Stimulated activated naive CD8-positive, alpha-beta T cell treated with anti-CD3 and anti-CD28 coated beads, Interleukin-15, Interleukin-2, amounts not matched to agents 100 ng/mL and 50 ng/mL, for 24 hours (primary cell): ENCODE results near the gene FUT7.

ENCODE experiments used
- H3K27ac Mint-ChIP-seq: one replicate; pipeline ENCODE4 v1.8.0; 2021; ENCODE audit warnings: mild to moderate bottlenecking, mixed read lengths
- H3K27me3 Mint-ChIP-seq: one replicate; pipeline ENCODE4 v1.8.0; 2021; ENCODE audit warnings: mixed read lengths
- H3K36me3 Mint-ChIP-seq: one replicate; pipeline ENCODE4 v1.8.0; 2021; ENCODE audit warnings: low read depth, mixed read lengths
- H3K4me1 Mint-ChIP-seq: one replicate; pipeline ENCODE4 v1.8.0; 2021; ENCODE audit warnings: low read depth, mixed read lengths
- H3K4me3 Mint-ChIP-seq: one replicate; pipeline ENCODE4 v1.8.0; 2021; ENCODE audit warnings: mild to moderate bottlenecking, mixed read lengths
- H3K9me3 Mint-ChIP-seq: one replicate; pipeline ENCODE4 v1.8.0; 2021; ENCODE audit warnings: mixed read lengths

The FUT7 gene, protein sequence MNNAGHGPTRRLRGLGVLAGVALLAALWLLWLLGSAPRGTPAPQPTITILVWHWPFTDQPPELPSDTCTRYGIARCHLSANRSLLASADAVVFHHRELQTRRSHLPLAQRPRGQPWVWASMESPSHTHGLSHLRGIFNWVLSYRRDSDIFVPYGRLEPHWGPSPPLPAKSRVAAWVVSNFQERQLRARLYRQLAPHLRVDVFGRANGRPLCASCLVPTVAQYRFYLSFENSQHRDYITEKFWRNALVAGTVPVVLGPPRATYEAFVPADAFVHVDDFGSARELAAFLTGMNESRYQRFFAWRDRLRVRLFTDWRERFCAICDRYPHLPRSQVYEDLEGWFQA

DNA sequence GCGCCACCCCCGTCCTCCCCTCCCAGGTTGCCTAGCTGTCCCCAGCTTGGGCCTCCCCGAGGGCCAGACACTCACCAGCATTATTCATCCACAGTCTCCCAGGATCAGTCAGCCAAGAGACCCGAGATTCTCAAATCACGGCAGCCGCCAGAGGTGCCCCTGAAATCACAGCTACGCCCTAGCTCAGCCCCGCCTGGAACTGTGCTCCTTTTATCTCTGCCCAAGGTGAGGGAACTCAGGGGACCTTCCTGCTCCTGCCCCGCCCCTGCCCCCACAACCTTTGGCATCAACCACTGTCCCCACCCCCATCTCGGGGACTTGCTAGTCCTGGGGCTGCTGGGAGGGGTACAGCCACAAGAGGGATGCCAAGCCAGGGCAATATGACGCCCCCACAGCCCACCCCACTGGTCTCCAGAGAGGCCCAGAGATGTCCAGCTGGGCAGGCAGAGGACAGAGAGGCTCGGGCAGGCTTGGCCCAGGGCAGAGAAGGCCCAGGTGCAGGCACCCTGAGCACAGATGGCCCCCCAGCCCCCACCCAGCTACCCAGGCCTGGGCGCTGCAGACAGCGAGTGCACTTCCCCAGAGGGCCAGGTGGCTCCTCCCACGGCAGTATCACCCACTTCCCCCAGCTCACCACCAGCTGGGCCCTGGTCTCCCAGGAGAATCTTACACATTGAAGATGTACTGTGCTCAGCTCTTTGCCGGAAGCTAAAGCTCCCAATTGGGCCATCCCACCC is at the start of gene FUT7:
FUT7 (minus strand) TSS at position 185 of the 737 bp plus-strand sequence; CDS start at position 88, 97 bp downstream.
- Mint-ChIP-seq H3K27ac (no peak within 1 kb of the TSS), H3K4me1 (peaks cover 57% of the 10 kb centered on the region)

DNA sequence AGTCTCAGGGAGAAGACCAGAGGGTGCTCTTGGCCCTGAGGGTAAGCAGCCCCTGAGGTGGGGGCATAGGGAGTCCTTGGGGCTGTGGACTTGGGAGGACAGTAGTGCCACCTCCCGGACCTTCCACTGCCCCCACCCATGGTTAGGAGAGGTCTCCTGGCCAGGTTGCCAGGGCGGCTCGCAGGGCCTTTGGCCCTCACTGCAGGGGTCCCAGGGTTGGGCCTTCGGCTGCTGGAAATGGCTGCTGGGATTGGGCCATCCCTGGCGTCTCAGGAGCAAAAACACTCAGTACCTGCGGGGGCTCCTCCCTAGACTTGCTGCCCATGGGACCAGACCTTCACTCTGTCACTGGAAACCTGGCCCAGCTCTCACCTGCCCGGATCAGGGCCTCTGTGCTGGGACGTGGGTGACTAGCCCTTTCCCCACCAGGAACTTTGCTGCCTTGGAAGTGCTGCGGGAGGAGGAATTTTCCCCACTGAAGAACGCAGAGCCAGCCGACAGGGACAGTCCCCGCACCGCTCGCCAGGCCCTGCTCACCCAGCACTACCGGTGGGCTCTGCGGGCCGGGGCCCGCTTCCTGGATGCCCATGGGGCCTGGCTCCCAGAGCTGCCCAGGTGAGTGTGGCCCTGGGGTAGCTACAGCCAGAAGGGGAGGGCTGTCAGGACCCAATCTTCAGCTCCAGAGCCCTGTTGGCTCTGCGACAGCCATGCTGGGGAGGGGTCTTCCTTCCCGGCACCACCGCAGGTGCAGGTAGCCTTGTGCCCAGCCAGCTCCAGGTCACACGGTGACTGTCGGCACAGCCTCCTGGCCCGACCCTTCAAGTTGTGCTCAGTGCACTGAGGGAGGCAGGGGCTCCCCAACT is 48.6 kb upstream of the FUT7 start:
- H3K27me3 Mint-ChIP-seq: no peaks in the 10 kb centered on the region
- peaks cover 23% of the 10 kb centered on the region for H3K4me1 Mint-ChIP-seq
- peaks cover 5% of the 10 kb centered on the region for H3K36me3 Mint-ChIP-seq
- H3K27ac Mint-ChIP-seq: no peak overlapping the region
- H3K9me3 Mint-ChIP-seq: no peaks in the 10 kb centered on the region
- no peak overlapping the region for H3K4me3 Mint-ChIP-seq

More for the DNA sequence above, at the start of gene FUT7:
- Mint-ChIP-seq H3K27me3 (no peaks in the 10 kb centered on the region), H3K9me3 (no peaks in the 10 kb centered on the region), H3K36me3 (no peaks in the 10 kb centered on the region), H3K4me3 (peak within 1 kb of the TSS; percentile 47)

DNA sequence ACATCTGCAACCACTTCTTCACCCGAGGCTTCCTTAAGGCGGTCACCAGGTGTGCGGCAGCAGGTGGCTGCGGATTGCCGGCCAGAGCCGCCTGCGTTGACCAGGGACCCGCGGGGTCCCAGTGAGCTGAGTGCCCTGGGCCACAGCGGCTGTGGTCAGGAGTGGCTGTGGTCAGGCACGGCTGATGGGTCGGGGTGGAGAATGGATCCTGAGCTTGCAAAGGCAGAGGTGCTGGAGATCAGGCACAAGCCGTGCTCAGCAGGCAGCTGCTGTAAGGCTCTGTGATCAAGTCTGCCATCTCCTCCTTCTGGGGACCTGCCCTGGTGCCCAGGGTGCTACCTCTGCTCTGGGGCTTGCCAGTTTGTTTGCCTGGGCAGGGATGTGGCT is 47.5 kb upstream of the FUT7 start:
- Mint-ChIP-seq H3K27me3 (no peaks in the 10 kb centered on the region), H3K4me1 (peaks cover 14% of the 10 kb centered on the region), H3K4me3 (peak overlapping the region; percentile 3), H3K36me3 (peaks cover 5% of the 10 kb centered on the region), H3K9me3 (no peaks in the 10 kb centered on the region), H3K27ac (no peak overlapping the region)

DNA sequence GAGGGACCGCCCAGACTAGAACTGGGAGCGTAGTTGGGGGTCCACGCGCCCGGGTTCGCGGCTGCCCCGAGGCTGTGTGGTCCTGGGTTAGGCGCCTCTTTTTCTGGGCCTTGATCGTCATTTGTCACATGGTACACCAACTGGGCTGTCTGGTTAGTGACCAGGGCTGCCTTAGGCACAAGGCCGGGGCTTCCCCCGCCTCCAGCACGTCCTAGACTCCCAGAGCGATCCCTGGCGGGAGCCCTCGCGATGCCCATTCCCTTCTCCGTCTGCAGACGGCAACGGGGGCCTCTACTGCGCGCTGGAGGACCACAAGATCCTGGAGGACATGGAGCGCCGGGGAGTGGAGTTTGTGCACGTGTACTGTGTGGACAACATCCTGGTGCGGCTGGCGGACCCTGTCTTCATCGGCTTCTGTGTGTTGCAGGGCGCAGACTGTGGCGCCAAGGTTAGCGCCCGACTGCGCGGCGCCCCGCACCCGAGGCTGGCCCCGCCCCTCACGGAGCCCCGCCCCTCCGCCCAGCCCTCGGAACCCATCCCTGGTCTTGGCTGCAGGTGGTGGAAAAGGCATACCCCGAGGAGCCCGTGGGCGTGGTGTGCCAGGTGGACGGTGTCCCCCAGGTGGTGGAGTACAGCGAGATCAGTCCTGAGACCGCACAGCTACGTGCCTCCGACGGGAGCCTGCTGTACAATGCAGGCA is 47.0 kb upstream of the FUT7 start:
- Mint-ChIP-seq H3K4me3 (peak overlapping the region; percentile 74), H3K9me3 (no peaks in the 10 kb centered on the region), H3K27me3 (no peaks in the 10 kb centered on the region), H3K27ac (no peak overlapping the region), H3K36me3 (peaks cover 5% of the 10 kb centered on the region), H3K4me1 (peaks cover 11% of the 10 kb centered on the region)

DNA sequence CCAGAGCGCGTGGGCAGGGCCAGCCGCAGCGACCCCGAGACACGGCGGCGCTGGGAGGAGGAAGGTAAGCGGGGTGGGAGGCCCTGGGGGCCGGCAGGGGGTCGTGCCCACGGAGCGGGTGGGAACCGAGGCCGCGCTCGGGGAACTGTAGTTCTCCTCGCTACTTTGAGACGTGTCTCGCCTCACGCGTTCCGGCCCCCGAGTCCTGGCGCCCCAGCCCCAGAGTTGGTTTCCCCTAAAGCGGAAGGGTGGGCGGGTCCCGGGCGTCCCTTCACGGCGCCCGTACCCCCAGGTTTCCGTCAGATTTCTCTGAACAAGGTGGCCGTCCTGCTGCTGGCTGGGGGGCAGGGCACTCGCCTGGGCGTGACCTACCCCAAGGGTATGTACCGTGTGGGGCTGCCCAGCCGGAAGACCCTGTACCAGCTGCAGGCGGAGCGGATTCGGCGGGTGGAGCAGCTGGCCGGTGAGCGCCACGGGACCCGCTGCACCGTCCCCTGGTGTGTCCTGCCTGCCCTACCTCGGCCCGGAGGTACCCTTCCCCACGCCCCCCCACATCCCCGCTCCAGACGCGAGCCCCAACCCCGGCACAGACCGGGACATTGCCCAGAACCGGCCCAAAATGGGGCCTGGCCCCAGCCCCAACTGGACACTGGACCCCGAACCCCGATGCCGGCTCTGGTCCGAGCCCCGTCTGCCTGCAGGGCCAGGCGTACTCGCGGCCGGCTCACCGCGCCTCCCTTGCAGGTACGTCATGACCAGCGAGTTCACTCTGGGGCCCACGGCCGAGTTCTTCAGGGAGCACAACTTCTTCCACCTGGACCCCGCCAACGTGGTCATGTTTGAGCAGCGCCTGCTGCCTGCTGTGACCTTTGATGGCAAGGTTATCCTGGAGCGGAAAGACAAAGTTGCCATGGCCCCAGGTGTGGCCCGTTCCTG is 46.1 kb upstream of the FUT7 start:
- no peaks in the 10 kb centered on the region for H3K36me3 Mint-ChIP-seq
- no peaks in the 10 kb centered on the region for H3K27me3 Mint-ChIP-seq
- H3K4me1 Mint-ChIP-seq: peaks cover 3% of the 10 kb centered on the region
- H3K9me3 Mint-ChIP-seq: no peaks in the 10 kb centered on the region
- H3K27ac Mint-ChIP-seq: no peak overlapping the region
- peak overlapping the region; percentile 74 for H3K4me3 Mint-ChIP-seq

DNA sequence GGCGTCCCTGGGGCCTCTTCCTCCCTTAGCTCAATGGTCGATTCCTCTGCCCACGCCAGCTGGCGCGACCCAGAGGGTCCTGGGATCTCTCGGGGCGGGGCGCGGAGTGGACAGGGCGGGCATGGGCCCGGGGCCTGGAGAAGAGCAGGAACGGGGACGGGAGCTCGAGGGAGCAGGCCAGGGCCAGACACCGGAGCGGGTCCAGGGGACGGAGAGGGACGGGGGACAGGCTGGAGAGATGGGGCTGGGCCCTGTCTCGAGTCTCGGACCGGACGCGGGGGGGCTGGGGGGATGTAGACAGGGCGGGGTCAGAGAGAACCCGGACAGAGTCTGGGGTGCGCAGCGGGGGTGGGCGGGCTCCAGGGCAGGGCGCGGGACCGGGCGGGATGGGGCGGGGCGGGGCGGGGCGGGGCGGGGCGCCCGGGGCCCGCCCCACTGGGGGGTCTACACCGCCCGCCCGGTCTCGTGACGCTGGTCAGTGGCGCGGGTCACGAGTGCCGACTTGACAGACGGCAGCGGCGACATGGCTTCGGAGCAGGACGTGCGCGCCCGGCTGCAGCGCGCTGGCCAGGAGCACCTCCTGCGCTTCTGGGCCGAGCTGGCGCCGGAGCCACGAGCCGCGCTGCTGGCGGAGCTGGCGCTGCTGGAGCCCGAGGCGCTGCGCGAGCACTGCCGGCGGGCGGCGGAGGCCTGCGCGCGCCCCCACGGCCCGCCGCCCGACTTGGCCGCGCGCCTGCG is 45.3 kb upstream of the FUT7 start, which contains the start of gene UAP1L1:
UAP1L1 (plus strand) TSS at position 508 of the 738 bp plus-strand sequence; CDS start at position 524, 16 bp downstream.
- Mint-ChIP-seq H3K36me3 (no peaks in the 10 kb centered on the region), H3K4me3 (peak within 1 kb of the TSS; percentile 74), H3K27ac (no peak within 1 kb of the TSS), H3K9me3 (no peaks in the 10 kb centered on the region), H3K27me3 (no peaks in the 10 kb centered on the region), H3K4me1 (no peaks in the 10 kb centered on the region)

DNA sequence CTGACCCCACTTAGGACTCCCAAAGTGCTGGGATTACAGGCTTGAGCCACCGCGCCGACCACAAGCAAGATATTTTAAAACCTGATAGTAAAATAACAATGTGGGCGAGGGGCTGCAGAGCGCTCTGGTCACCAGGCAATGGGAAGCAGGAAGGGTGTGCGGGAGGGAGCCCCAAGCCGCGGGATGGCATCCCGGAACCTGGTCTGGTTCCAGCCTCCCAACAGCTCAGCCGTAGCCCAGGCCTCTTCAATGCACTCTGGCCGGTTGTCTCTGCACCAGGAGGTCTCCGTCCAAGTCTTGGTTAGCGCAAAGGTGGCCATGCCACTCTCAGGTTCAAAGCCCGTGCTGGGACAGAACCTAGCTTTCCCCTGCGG is 44.7 kb upstream of the FUT7 start:
- Mint-ChIP-seq H3K9me3 (no peaks in the 10 kb centered on the region), H3K27me3 (no peaks in the 10 kb centered on the region)

DNA sequence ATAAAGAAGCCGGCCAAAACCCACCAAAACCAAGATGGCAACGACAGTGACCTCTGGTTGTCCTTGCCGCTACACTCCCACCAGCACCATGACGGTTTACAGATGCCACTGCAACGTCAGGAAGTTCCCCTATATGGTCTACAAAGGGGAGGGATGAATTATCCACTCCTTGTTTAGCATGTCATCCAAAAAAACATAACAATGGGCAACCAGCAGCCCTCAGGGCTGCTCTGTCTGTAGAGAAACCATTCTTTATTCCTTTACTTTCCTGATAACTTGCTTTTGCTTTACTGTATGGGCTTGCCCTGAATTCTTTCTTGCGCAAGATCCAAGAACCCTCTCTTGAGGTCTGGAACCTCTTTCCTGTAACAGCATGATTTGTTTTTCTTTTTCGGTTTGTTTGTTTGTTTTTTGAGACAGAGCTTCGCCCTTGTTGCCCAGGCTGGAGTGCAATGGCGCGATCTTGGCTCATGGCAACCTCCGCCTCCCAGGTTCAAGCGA is 43.4 kb upstream of the FUT7 start:
- H3K4me1 Mint-ChIP-seq: peaks cover 7% of the 10 kb centered on the region
- H3K27me3 Mint-ChIP-seq: no peaks in the 10 kb centered on the region
- no peak overlapping the region for H3K27ac Mint-ChIP-seq
- H3K9me3 Mint-ChIP-seq: no peaks in the 10 kb centered on the region
- H3K4me3 Mint-ChIP-seq: no peak overlapping the region
- no peaks in the 10 kb centered on the region for H3K36me3 Mint-ChIP-seq

More for the DNA sequence above, 44.7 kb upstream of the FUT7 start:
- Mint-ChIP-seq H3K4me3 (peak overlapping the region; percentile 50), H3K36me3 (no peaks in the 10 kb centered on the region), H3K4me1 (no peaks in the 10 kb centered on the region), H3K27ac (no peak overlapping the region)

DNA sequence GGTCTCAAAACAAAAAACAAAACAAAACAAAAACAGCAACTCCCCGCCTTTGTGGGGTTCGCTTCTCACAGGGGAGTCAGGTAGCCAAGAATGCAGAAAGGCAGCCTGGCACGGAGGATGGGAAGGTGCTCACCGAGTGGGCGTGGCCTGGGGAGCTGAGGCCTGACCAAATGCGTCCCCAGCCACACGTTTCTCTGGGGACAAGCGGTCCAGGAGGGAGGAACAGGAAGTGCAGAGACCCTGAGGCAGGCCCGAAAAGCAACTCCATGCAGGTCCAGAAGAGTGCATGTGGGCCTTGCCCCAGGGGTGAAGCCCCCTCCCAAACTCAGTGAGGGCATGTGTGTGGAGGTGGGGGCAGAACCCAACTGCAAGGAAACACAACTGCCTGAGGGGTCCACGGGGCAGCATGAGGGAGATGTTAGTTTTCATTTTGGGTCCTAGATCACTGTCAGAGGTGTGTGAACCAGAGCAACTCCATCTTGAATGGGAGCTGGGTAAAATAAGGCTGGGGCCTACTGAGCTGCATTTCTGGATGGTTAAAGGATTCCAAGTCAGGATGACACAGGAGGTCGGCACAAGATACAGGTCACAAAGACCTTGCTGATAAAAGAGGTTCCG is 42.9 kb upstream of the FUT7 start:
- Mint-ChIP-seq H3K4me1 (peaks cover 7% of the 10 kb centered on the region), H3K36me3 (no peaks in the 10 kb centered on the region), H3K27ac (no peak overlapping the region), H3K27me3 (no peaks in the 10 kb centered on the region), H3K9me3 (no peaks in the 10 kb centered on the region), H3K4me3 (no peak overlapping the region)

DNA sequence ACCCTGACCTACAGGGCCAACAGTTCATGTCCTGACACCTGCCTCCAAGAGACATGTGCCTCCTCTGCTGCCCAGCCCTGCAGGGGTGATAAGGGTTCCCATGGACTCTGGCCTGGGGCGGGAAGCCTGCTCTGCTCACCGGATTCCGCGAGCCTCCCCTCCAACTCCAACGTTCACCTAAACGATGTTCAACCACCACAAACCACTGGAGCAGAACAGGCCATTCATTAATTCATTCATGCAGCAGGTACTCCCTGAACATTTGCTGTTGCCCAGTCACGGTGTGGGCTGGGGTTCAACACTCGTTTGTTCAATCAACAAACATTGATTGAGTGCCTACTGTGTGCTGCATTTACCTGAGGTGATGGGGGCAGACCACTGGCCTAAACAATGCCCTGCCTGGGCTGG is 42.1 kb upstream of the FUT7 start:
- Mint-ChIP-seq H3K9me3 (no peaks in the 10 kb centered on the region), H3K27me3 (no peaks in the 10 kb centered on the region), H3K4me1 (peaks cover 7% of the 10 kb centered on the region), H3K27ac (no peak overlapping the region), H3K36me3 (no peaks in the 10 kb centered on the region), H3K4me3 (no peak overlapping the region)

DNA sequence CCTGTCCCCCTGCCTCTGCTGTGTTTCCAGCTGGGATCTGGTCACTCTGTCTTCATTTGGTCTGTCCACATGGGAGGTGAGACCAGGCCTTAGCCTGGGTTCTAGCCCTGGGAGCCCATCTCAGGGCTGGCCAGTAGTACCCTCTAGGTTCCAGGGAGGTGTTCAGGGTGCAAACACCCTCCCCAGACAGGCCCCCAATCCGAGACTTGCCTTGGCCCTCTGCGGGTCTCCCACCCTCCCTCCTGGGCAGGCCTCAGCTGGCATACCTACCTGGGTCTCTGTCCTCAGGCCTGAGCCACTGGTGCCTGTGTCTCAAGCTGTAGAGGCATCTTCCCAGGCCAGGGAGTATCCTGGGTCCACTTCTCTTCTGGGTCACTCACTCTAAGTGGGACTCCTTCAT is 39.4 kb upstream of the FUT7 start:
- H3K27ac Mint-ChIP-seq: peak overlapping the region; percentile 69
- H3K4me3 Mint-ChIP-seq: peak overlapping the region; percentile 68
- peaks cover 12% of the 10 kb centered on the region for H3K4me1 Mint-ChIP-seq
- no peaks in the 10 kb centered on the region for H3K9me3 Mint-ChIP-seq
- no peaks in the 10 kb centered on the region for H3K27me3 Mint-ChIP-seq
- no peaks in the 10 kb centered on the region for H3K36me3 Mint-ChIP-seq

DNA sequence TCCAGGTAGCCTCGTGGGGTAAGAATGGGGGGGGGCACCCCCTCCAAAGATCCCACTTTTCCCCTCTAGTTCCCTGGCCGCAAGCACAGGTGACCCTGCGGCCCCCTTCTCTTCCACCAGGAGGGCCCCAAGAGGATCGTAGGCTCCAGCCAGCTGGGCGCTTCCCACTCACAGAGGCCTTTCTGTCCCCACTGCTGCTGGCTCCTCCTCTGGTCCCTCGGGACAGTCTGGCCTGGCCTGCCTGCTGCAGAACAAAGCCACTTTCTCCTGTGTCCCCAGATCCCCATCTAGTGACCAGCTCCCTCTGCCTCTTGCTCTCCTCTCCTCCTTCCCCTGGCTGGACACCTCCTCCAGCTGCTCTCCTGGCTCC is 39.0 kb upstream of the FUT7 start:
- peak overlapping the region; percentile 69 for H3K27ac Mint-ChIP-seq
- no peaks in the 10 kb centered on the region for H3K36me3 Mint-ChIP-seq
- peak overlapping the region; percentile 68 for H3K4me3 Mint-ChIP-seq
- no peaks in the 10 kb centered on the region for H3K27me3 Mint-ChIP-seq
- no peaks in the 10 kb centered on the region for H3K9me3 Mint-ChIP-seq
- H3K4me1 Mint-ChIP-seq: peaks cover 12% of the 10 kb centered on the region
